Activated T-helper 1 cell treated with Interleukin-2 at 50 U/mL for 16 hours (primary cell): Measurements from ENCODE around the gene PRDX1.
"Not testable (repeated sequence)": the region's sequence is repeated elsewhere in the genome, so short reads cannot be mapped to it uniquely, and the experiment has no call there.

Experiments used
- DNase-seq: peaks from one replicate; pipeline ENCODE4 v3.0.0-alpha.2; 2020; ENCODE audit warnings: low read depth

PRDX1 gene

DNA sequence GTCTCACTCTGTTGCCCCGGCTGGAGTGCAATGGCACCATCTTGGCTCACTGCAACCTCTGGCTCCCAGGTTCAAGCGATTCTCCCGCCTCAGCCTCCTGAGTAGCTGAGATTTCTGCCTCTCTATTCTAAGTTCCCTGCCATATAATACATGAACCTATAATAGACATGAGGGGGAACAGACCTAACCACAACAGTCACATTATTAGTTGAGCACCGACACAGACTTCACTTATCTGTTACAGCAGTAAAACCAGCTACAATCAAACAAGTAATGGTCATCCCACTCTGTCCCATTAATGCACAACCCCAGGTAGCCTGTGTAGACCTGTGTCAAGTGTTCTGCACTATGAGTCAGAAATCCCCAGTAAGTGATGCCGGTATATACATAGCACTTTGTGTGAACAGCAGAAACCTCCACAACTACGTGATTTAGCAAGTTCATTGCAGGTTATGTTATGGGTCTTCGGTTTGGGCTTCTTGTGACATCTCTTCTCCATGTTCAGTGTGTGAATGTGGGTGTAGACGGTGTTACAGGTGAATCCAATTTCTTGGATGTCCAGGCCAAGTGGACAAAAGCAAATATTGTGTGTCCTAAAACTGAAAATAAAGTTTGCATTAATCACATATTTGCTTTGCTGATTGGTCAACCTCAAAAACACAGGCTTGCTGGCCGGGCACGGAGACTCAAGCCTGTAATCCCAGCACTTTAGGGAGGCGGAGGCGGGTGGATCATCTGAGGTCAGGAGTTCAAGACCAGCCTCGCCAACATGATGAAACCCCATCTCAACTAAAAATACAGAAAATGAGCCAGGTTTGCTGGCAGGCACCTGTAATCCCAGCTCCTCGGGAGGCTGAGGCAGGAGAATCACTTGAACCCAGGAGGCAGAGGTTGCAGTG is 18.0 kb downstream of the PRDX1 start:
- DNase-seq: no peak

DNA sequence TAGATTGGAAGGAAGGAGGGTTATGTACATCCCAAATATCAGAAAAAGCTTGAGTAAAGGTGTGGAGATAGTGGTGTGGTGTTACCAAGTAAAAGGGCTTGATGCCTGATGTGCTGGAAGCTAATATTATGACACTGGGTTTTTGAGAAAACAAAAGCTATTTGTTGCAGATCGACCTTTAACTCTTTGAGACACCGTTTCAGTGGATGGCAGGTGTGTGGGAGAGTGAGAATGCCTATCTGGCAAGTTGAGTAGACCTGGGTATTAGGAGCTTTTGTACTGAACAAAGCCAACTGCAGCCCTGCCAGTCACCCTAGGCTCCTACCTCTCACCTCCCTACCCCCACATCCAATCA is 20.2 kb downstream of the PRDX1 start:
- no peak for DNase-seq

DNA sequence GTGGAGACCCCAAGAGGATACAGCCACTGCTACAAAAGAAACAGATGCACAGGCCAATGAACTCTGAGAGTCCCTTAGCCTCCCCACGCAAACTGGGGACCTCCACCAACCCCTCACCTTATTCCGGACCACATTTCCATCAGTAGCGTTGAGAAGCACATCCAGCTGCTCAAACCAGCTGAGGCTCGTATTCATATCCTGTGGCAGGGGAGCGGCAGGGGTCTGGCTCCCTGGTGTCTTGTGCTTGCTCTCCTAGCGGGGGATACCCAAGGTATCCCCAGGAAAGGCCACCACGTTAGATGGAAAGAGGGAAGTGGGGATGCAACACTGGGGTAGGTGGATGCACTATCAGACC is 22.3 kb downstream of the PRDX1 start:
- no peak for DNase-seq

DNA sequence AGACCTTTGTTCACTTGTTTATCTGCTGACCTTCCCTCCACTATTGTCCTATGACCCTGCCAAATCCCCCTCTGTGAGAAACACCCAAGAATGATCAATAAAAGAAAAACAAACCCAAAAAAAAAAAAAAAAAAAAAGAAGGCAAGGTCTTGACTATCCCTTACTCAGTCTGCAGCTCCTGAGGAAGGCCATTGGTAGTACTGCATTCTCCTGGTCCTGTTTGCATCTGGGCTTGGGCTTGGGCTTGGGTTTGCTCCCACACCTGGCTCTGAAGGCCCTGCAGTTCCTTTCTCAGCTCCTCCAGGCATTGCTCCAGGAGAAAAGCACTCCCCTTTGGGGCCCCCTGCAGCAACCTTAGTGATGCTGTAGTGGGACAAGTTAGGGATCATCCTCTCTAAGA is 23.4 kb downstream of the PRDX1 start:
- no peak for DNase-seq

DNA sequence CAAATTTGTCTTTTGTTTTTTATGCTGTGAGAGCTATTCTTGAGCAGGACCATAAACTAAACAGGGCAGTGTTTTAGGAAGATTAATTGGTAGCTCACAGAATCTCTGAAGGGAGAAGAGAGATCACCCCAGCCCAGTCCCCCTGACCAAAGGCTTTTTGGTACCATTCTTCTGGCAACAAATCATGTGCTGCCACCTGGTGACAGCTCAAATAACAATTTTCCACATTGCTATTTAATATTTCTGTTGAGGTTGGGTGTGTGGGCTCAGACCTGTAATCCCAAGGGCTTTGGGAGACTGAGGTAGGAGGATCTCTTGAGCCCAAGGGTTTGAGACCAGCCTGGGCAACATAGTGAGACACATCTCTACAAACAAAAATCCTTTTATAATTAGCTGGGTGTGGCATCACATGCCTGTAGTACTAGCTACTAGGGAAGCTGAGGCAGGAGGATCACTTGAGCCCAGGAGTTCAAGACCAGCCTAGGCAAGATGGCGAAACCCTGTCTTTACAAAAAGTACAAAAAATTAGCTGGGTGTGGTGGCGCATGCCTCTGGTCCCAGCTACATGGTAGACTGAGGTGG is 28.5 kb downstream of the PRDX1 start:
- DNase-seq: peak; percentile 8

DNA sequence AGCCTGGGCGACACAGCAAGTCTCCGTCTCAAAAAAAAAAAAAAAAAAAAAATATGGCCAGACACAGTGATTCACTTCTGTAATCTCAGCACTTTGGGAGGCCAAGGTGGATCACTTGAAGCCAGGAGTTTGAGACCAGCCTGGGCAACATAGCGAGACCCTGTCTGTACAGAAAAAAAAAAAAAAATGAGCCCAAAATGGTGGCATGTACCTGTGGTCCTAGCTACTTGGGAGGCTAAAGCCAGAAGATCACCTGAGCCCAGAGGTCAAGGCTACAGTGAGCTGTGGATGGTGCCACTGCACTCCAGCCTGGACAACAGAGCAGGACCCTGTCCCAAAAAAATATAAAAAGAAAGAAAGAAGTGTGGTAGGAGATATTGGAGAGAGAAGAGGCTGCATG is 29.0 kb downstream of the PRDX1 start:
- no peak for DNase-seq

DNA sequence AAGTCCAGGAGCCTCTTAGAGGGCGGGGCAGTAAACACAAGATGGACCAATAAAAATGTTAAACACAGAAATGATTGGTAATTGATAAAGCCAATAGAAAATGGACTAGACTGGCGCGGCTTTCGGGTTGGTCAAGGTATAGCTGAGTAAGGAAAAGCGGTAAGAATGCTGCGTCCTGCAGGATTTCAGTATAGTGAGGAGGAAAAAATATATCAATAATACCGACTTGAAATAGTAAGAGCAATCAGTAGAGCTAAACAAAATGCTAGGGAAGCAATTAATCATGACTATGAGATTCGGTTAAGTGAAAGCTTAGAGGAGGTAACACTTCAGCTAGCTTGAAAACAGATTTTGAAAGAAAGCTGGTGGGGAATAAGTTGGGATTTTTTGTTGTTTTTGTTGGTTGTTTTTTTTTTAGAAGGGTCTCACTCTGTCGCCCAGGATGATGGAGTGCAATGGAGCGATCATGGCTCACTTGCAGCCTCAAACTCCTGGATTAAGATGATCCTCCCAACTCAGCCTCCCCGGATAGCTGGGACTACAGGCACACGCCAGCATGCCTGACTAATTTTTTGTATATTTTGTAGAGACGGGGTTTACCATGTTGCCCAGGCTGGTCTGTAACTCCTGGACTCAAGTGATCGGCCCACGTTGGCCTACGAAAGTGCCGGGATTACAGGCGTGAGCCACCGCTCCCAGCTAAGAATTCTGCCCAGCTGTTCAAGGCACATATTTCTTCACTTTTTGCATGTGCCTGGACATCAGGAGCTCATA is 30.0 kb downstream of the PRDX1 start:
- no peak for DNase-seq

DNA sequence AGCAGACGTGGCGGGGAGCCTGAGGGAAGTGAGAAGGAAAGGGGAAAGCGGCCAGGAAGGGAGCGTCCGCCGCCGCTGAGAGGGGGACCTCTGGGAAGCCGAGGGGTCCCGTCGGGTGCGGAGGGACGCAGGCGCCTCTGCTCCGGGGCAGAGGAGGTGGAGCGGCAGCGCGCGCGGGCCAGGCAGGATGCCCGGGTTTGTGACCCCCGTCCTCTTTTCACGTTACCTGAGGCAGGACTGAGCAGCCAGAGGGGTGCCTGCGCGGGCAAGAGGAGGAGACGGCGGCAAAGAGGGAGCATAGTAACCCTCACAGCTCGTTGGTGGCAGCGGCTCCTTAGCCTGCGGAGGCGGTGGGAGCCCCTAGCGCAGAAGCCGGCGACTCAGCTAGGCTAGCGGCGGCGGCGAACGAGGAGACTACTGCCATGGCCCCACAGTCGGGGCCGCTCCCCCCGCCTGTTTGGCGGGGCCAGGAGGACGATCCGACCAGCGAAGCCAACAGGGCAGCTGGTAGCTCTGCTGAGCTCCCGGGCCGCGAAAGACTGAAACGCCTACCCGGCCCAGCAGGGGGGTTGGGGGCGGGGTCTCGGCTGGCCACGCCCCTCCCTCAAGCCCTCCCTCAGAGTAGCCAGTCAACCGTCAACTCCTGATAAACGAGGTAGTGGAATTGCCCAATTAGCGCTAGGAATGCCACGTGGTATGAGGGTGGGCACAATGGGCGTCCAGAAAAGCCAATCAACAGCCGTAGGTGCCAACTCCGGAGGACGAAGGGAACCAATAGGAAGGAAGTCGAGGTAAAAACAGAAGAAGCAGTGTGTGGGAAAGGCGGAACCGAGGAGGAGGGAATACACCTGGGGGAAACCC is 30.8 kb downstream of the PRDX1 start, which contains the start of gene TESK2:
TESK2 (minus strand) TSS at position 538 of the 861 bp plus-strand sequence. CDS start 33,378 bp downstream, outside the sequence.
- DNase-seq: peak; percentile 94

DNA sequence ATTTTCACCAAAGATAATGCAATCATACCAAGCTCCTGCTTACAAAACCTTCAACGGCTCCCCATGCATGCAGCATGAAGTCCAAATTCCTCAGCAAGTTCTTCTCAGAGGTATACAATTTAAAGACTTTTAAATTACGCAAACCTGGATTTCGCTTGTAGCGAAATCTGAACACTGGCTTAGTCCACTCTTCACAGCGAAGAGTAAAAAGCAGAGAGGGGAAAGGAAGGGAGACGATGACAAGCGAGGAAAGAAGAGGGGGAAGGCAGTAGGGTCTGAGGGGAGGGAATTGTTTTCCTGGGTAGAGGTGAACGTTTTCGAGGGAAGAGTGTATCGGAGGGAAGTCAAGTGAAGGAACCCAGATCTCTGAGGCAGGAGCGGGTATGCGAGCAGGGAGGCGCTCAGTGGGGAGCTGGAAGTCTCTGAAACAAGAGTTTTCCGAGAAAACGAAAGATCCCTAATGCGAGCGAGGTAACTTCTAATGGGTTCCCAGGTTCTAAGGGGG is 31.5 kb downstream of the PRDX1 start:
- no peak for DNase-seq

DNA sequence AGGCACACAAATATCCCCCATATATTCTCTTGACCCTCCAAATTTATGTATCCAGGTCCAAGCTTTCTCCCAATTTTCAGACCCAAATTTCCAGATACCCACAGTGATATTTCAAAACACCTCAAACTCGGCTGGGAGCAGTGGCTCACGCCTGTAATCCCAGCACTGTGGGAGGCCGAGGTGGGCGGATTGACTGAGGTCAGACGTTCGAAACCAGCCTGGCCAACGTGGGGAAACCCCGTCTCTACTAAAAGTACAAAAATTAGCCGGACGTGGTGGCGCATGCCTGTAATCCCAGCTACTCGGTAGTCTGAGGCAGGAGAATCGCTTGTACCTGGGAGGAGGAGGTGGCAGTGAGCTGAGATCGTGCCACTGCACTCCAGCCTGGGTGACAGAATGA is 32.3 kb downstream of the PRDX1 start:
- DNase-seq: not testable (repeated sequence)

DNA sequence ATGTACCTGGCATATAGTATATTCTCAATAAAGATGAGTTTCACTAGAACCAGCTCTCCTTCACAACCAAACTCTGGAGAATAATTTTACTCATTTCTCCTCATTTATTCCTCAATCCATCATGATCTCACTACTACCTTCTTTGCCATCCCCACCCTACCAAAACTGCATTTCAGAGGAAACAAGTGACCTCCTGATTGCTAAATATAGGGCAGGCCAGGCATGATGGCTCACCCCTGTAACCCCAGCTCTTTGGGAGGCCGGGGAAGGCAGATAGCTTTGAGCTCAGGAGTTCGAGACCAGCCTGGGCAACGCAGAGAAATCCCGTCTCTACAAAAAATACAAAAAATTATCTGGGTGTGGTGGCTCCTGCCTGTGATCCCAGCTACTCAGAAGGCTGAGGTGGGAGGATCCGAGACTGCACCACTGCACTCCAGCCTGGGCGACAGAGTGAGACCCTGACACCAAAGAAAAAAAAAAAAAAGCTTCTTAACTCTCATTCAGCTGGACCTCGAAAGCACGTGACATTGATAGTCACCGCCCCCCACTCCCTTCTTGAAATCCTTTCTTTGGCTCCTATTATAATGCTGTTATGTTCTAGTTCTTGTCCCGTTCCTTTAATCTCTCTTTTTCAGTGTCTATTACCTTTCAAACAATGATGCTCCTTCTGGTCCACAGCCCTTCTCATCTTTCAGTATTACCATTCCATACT is 32.9 kb downstream of the PRDX1 start:
- no peak for DNase-seq

DNA sequence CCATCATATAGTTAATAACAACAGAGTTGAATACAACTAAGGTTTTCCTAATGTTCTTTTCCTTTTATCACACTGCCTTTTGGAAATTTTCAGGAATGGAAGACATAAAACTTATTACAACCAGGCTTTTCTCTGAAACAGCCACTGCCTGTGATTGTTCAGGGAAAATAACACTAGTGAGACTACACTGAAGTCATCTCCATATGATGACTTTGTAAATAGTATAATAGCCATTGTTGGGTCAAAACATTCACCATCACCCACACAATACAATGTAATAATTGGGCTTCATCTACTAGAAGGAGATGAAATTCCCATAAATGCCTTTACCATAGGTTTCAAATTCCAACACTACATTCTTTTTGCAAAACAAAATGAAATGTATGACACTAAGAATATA is 35.7 kb downstream of the PRDX1 start:
- DNase-seq: no peak

DNA sequence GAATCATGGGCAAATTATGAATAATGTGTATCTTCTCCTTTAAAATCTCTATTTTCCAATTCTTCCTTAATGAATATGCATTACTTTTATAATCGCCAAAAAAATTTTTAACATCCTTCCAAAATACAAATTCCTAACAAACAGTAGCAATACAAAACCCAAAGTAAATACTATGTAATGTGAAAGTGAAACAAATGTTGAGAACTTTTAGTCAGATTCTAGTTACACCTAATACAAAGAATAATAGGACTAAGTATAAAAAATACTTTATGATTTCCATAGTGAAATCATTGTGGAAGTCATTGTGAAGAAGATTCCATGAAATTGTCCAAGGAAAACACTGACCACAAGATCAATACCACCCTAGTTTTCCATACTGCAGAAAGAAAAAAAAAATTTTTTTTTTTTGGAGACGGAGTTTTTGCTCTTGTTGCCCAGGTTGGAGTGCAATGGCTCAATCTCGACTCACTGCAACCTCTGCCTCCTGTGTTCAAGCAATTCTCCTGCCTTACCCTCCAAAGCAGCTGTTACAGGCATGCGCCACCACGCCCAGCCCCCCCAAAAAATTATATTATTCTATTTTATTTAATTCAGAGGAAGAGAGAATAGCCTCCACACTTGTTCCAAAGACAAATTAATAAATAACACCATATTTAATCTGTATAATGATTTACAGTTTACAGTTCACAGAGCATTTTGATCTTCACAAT is 42.5 kb downstream of the PRDX1 start:
- DNase-seq: no peak

DNA sequence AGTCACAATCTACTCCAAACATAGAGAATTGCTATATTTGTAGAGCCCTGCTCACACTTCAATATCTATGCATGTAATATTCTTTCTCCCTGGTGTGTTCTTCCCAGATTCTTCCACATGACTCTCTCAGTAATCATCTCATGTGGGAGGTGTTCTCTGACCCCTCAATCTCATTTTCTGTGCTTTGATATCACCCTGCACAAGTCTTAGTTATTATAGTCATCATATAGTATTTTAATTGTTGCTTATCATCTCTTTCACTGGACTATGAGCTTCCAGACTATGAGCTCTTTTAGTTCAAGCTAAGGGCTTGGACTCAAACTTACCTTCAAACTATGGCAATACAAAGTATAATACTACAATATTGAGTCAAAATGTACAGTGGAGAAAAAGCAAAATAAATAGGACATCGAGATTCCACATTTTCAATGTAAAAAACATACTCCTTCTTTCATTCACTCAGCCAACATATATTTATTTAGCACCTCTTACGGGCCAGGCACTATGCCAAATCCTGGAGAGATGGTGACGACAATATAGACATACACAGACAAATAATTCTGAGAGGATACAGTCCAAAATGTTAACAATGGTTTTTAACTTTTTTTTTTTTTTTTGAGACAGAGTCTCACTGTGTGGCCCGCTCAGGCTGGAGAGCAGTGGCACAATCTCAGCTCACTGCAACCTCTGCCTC is 43.4 kb downstream of the PRDX1 start:
- DNase-seq: no peak

DNA sequence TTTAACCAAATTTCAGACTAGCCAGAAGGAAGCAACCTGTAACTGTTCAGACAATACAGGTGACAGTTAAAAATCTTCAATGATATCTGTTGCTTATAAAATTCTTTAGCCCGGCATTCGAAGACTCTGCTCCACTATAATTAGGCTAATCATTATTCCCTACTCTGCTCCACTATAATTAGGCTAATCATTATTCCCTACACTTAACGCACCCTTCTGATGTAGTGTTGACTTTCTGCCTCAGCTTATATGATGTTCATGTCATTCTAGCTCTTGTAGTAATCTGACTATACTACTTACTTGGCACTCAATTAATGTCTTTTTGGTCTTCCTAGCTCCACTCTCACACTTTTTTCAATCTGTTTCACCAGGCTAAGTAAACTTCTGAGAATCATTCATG is 44.0 kb downstream of the PRDX1 start:
- no peak for DNase-seq

DNA sequence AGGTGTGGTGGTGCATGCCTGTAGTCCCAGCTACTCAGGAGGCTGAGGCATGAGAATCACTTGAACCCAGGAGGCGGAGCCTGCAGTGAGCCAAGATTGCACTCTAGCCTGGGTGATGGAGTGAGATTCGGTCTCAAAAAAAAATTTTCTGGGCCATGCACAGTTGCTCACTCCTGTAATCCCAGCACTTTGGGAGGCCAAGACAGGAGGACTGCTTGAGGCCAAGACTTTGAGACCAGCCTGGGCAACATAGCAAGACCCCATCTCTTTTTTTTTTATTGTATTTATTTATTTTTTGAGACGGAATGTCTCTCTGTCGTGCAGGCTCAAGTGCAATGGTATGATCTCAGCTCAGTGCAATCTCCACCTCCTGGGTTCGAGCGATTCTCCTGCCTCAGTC is 47.5 kb downstream of the PRDX1 start:
- DNase-seq: not testable (repeated sequence)

DNA sequence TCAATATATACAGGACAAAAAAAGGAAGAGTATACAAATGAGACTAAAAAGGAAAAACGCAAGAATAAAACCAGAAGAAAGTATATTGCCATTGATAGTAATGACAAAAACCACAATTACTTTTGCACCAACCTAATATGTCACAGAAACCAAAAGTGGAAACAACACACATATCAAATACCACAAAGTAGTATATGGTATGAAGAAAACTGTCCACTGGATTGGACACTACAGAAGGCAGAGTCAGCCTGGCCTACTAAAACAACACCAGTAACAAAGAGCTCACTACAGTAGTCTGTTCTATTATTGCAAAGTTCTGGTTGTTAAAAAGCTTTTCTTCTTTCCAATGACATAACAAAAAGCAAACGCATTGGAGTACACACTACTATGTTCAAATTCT is 48.4 kb downstream of the PRDX1 start:
- DNase-seq: no peak

DNA sequence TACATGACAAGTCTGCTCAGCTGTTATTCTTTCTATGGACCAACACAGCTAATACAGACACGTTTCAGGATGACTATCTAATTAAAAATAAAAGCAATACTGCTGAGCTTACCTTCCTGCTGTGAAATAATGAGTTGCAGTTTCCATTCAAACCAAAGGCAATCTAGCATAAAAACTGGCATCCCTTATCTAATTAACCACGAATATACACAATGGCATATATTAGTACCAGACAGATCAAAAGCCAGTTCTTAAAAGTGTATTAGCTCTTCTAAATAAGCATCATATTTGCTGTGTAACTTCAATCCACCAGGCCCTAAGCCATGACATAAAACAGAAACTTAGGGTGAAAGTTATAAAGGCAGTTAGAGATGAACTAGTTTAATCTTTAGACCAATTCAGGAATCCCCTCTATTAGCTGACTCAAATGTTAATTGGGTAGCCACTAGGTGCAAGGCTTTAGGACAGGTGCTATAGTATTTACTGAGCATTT is 51.3 kb downstream of the PRDX1 start:
- no peak for DNase-seq

DNA sequence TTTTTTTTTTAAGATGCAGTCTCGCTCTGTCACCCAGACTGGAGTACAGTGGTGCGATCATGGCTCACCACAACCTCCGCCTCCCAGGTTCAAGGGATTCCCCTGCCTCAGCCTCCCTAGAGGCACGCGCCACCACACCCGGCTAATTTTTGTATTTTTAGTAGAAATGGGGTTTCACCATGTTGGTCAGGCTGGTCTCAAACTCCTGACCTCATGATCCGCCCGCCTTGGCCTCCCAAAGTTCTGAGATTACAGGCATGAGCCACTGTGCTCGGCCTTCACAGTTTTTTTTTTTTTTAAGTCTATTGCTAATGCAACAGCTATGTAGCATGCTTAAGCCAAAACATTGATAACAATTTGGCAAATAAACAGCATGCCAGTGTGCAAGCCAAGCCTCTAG is 54.3 kb downstream of the PRDX1 start:
- DNase-seq: not testable (repeated sequence)

DNA sequence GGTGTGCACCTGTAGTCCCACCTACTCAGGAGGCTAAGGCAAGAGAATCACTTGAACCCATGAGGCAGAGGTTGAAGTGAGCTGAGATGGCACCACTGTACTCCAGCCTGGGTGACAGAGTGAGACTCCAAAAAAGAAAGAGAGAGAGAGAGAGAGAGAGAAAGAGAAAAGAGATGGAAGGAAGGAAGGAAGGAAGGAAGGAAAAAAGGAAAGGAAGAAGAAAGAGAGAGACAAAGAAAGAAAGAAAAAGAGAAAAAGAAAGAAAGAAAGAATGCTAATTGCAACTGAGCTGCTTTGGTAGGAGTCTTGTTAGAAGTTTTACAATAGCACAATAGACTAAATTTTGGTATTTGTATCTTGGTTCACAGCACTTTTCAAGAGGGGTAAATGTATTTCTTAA is 56.4 kb downstream of the PRDX1 start:
- DNase-seq: no peak
